Measurements from ENCODE around the gene TPPP. TPM values are rescaled to one million over a fixed set of nuclear protein-coding genes. Genes with fewer than 3 reads are reported as not detected.
A peak's percentile ranks its signal among the peaks of the same experiment; 100 is the strongest.
"Not testable (repeated sequence)": the region's sequence is repeated elsewhere in the genome, so short reads cannot be mapped to it uniquely, and the experiment has no call there.

Gene TPPP
- total RNA-seq (1 to 10 TPM in 7 of 9 donors, under 1 TPM in 2; 0.39 to 9.1 (median 1.6) TPM), polyA plus RNA-seq (1 to 10 TPM in 2 of 3 donors, under 1 TPM in 1; 0.94 to 4.0 (median 3.1) TPM)
- long read RNA-seq, donor 1 = 0 reads
- long read RNA-seq, donor 2 = 0 reads
- long read RNA-seq, donor 3 = 0 reads
- long read RNA-seq, donor 4 = 0 reads
- long read RNA-seq, donor 5, partial matches to known transcripts = 0 of 2 reads
- long read RNA-seq, donor 5, other reads (novel, unspliced or antisense) = 2 of 2 reads
- long read RNA-seq, donor 6, partial matches to known transcripts = 0 of 2 reads
- long read RNA-seq, donor 6, other reads (novel, unspliced or antisense) = 2 of 2 reads
- long read RNA-seq, donor 7 = 0 reads
- long read RNA-seq, donor 8 = 0 reads
- long read RNA-seq, donor 9 = 0 reads
- long read RNA-seq, donor 10, full-length matches to known transcripts = 1 of 1 reads
- long read RNA-seq, donor 10, partial matches to known transcripts = 0 of 1 reads
- long read RNA-seq, donor 10, other reads (novel, unspliced or antisense) = 0 of 1 reads

GRCh38 chr5:693271-694041, at the start of gene TPPP:
Gene TPPP, minus strand, starts transcription at chr5:693352. Its CDS starts 15,292 bp downstream, at chr5:678060.
- H3K36me3 ChIP-seq (replicated peaks in 1 of 2); H3K27me3 ChIP-seq; H3K9me3 ChIP-seq (replicated peaks in 1 of 3); intact Hi-C loops (cut with DNase I); H3K4me1 ChIP-seq (replicated peaks in 1 of 2): not testable (repeated sequence)
- H3K27ac ChIP-seq = peak within 1 kb of the TSS in 1 of 5 donors; percentile 30
- TF ChIP-seq POLR2A (IDR thresholded peaks at IDR 0.05) = peak in 1 of 2 donors; percentile 40
- 1% methylated on average over 40 to 83 of the region's 109 CpGs; no CpG with 5 or more reads in 2 of the 4 donors for WGBS, 4 donors
- DNase-seq = peak; percentile 82 to 94 (median 88)
- H3K4me3 ChIP-seq = peak within 1 kb of the TSS in 2 of 4 donors; percentile 32 to 88

GRCh38 chr5:742276-742675, 49.1 kb upstream of the TPPP start:
- intact Hi-C loops (cut with DNase I); H3K36me3 ChIP-seq (replicated peaks in 1 of 2); DNase-seq; H3K27me3 ChIP-seq; H3K27ac ChIP-seq; H3K4me1 ChIP-seq (replicated peaks in 1 of 2); H3K9me3 ChIP-seq (replicated peaks in 1 of 3); H3K4me3 ChIP-seq: not testable (repeated sequence)
- WGBS, 4 donors = 75 to 91% (median 84%) methylated on average over 6 of the region's 6 CpGs

- DNase-seq; H3K36me3 ChIP-seq (replicated peaks in 1 of 2); H3K9me3 ChIP-seq (replicated peaks in 1 of 3); H3K27me3 ChIP-seq; H3K4me1 ChIP-seq (replicated peaks in 1 of 2); intact Hi-C loops (cut with DNase I); H3K4me3 ChIP-seq; H3K27ac ChIP-seq: not testable (repeated sequence)
- WGBS, 4 donors = 36% methylated on average over 1 of the region's 1 CpG; no CpG with 5 or more reads in 3 of the 4 donors
Observed at GRCh38 chr5:734145-734544, 41.0 kb upstream of the TPPP start.

GRCh38 chr5:732754-733454, 39.8 kb upstream of the TPPP start:
- H3K9me3 ChIP-seq (replicated peaks in 1 of 3); intact Hi-C loops (cut with DNase I); DNase-seq; H3K27me3 ChIP-seq; H3K36me3 ChIP-seq (replicated peaks in 1 of 2); H3K4me1 ChIP-seq (replicated peaks in 1 of 2); H3K27ac ChIP-seq; H3K4me3 ChIP-seq: not testable (repeated sequence)
- WGBS, 4 donors = 88 to 96% (median 90%) methylated on average over 7 to 10 of the region's 10 CpGs

- intact Hi-C loops (cut with DNase I); H3K36me3 ChIP-seq (replicated peaks in 1 of 2); H3K4me3 ChIP-seq; H3K27me3 ChIP-seq; H3K4me1 ChIP-seq (replicated peaks in 1 of 2); DNase-seq; H3K27ac ChIP-seq; H3K9me3 ChIP-seq (replicated peaks in 1 of 3): not testable (repeated sequence)
- 50 to 89% (median 69%) methylated on average over 1 to 5 of the region's 7 CpGs for WGBS, 4 donors
Observed at GRCh38 chr5:729225-729624, 36.1 kb upstream of the TPPP start.

GRCh38 chr5:727087-727486, 33.9 kb upstream of the TPPP start:
- DNase-seq = not testable (repeated sequence)

GRCh38 chr5:723865-724264, 30.7 kb upstream of the TPPP start:
- H3K27me3 ChIP-seq; H3K36me3 ChIP-seq (replicated peaks in 1 of 2); DNase-seq; H3K4me1 ChIP-seq (replicated peaks in 1 of 2); H3K4me3 ChIP-seq; H3K27ac ChIP-seq; H3K9me3 ChIP-seq (replicated peaks in 1 of 3); intact Hi-C loops (cut with DNase I): not testable (repeated sequence)
- WGBS, 4 donors = 69 to 79% (median 73%) methylated on average over 2 of the region's 6 CpGs

More at GRCh38 chr5:727087-727486, 33.9 kb upstream of the TPPP start:
- H3K9me3 ChIP-seq (replicated peaks in 1 of 3); H3K27me3 ChIP-seq; H3K4me3 ChIP-seq; H3K4me1 ChIP-seq (replicated peaks in 1 of 2); intact Hi-C loops (cut with DNase I); H3K27ac ChIP-seq; H3K36me3 ChIP-seq (replicated peaks in 1 of 2): not testable (repeated sequence)
- 39 to 60% (median 48%) methylated on average over 4 to 8 of the region's 9 CpGs for WGBS, 4 donors

- H3K9me3 ChIP-seq (replicated peaks in 1 of 3); H3K27ac ChIP-seq; H3K36me3 ChIP-seq (replicated peaks in 1 of 2); DNase-seq; H3K27me3 ChIP-seq; H3K4me1 ChIP-seq (replicated peaks in 1 of 2); intact Hi-C loops (cut with DNase I); H3K4me3 ChIP-seq: not testable (repeated sequence)
- WGBS, 4 donors = 41 to 70% (median 63%) methylated on average over 1 to 2 of the region's 4 CpGs; no CpG with 5 or more reads in 1 of the 4 donors
Observed at GRCh38 chr5:723309-723708, 30.2 kb upstream of the TPPP start.

- H3K36me3 ChIP-seq (replicated peaks in 1 of 2); H3K4me3 ChIP-seq; H3K9me3 ChIP-seq (replicated peaks in 1 of 3); H3K4me1 ChIP-seq (replicated peaks in 1 of 2); H3K27me3 ChIP-seq; DNase-seq; intact Hi-C loops (cut with DNase I); H3K27ac ChIP-seq: not testable (repeated sequence)
- 75 to 91% (median 84%) methylated on average over 1 of the region's 1 CpG for WGBS, 4 donors
Observed at GRCh38 chr5:719379-719778, 26.2 kb upstream of the TPPP start.
